HEK293 (cell line): ENCODE results near the gene HMCN2.

ENCODE experiments used
- CTCF ChIP-seq: fragments of 450-650 bp; formaldehyde crosslinking; IDR thresholded peaks from 2 replicates; pipeline ENCODE4 v1.5.1; 2016; ENCODE audit warnings: missing biosample characterization, missing genetic modification characterization
- REST ChIP-seq: fragments of 450-650 bp; formaldehyde crosslinking; IDR thresholded peaks from 2 replicates; pipeline ENCODE4 v1.5.1; 2016; ENCODE audit warnings: missing biosample characterization, missing genetic modification characterization
- ZBTB20 ChIP-seq: fragments of 450-650 bp; formaldehyde crosslinking; IDR thresholded peaks from 2 replicates; pipeline ENCODE4 v1.5.1; 2016; ENCODE audit warnings: missing biosample characterization, missing genetic modification characterization
- ZBTB7A ChIP-seq: fragments of 450-650 bp; formaldehyde crosslinking; IDR thresholded peaks from 2 replicates; pipeline ENCODE4 v1.5.1; 2016; ENCODE audit warnings: low read depth, missing biosample characterization, missing genetic modification characterization
- ZFP3 ChIP-seq: fragments of 450-650 bp; formaldehyde crosslinking; IDR thresholded peaks from 2 replicates; pipeline ENCODE4 v1.5.1; 2016; ENCODE audit warnings: low read depth, missing biosample characterization, missing genetic modification characterization
- ZNF114 ChIP-seq: fragments of 450-650 bp; formaldehyde crosslinking; IDR thresholded peaks from 2 replicates; pipeline ENCODE4 v1.5.0; 2017; ENCODE audit warnings: missing biosample characterization, missing genetic modification characterization
- ZNF416 ChIP-seq: fragments of 450-650 bp; formaldehyde crosslinking; IDR thresholded peaks from 2 replicates; pipeline ENCODE4 v1.5.1; 2016; ENCODE audit warnings: missing biosample characterization, missing genetic modification characterization
- ZNF571 ChIP-seq: fragments of 450-650 bp; formaldehyde crosslinking; IDR thresholded peaks from 2 replicates; pipeline ENCODE4 v1.5.0; 2017; ENCODE audit warnings: missing biosample characterization, missing genetic modification characterization
- ZNF580 ChIP-seq: fragments of 450-650 bp; formaldehyde crosslinking; IDR thresholded peaks from 2 replicates; pipeline ENCODE4 v1.5.1; 2016; ENCODE audit warnings: missing biosample characterization, missing genetic modification characterization
- ZNF658 ChIP-seq: fragments of 450-650 bp; formaldehyde crosslinking; IDR thresholded peaks from 2 replicates; pipeline ENCODE4; 2016; ENCODE audit warnings: missing biosample characterization, missing genetic modification characterization
- ZSCAN5A ChIP-seq: fragments of 450-650 bp; formaldehyde crosslinking; IDR thresholded peaks from 2 replicates; pipeline ENCODE4 v1.5.1; 2016; ENCODE audit warnings: missing biosample characterization, missing genetic modification characterization

- TF ChIP-seq ZSCAN5A, result no peak
- TF ChIP-seq ZNF658 (tag by site-specific recombination), result no peak
- no peak for TF ChIP-seq CTCF (tag by site-specific recombination)
- TF ChIP-seq ZBTB20 (tag by site-specific recombination), result no peak
- TF ChIP-seq ZFP3 (tag by site-specific recombination), result no peak
- no peak for TF ChIP-seq ZNF571 (tag by site-specific recombination)
- no peak for TF ChIP-seq ZNF416 (tag by site-specific recombination)
- TF ChIP-seq ZNF580 (tag by site-specific recombination), result no peak
- TF ChIP-seq ZBTB7A (tag by site-specific recombination), result no peak
- no peak for TF ChIP-seq REST (tag by site-specific recombination)
- TF ChIP-seq ZNF114, result no peak
Measured at GRCh38 chr9:130398487-130399240, 133.1 kb downstream of the HMCN2 start.
